Measurements from ENCODE around the gene GPR176. TPM values are rescaled to one million over a fixed set of nuclear protein-coding genes. Genes with fewer than 3 reads are reported as not detected.

GPR176 gene
- total RNA-seq, 4 donors from 2014 or later = 4.3 to 15.0 (median 7.9) TPM

GRCh38 chr15:39936681-39937080, 16.6 kb upstream of the GPR176 start:
- peaks cover 14 to 41% of the 10 kb centered on the region in 2 donors for H3K4me1 ChIP-seq
- TF ChIP-seq POLR2A (IDR thresholded peaks at IDR 0.05) = no peak
- TF ChIP-seq CTCF (IDR thresholded peaks at IDR 0.05) = no peak
- peaks cover 0 to 11% of the 10 kb centered on the region in 2 donors for H3K36me3 ChIP-seq
- H3K27me3 ChIP-seq = no peaks in the 10 kb centered on the region
- H3K4me3 ChIP-seq (replicated peaks in 1 of 3) = no peak overlapping the region
- no peak for DNase-seq
- intact Hi-C loops (cut with DNase I) = no loop called here
- WGBS, 2 donors = 63 to 74% methylated on average over 3 of the region's 3 CpGs
- H3K9me3 ChIP-seq = no peaks in the 10 kb centered on the region
- H3K27ac ChIP-seq = no peak overlapping the region

GRCh38 chr15:39936187-39936586, 16.1 kb upstream of the GPR176 start:
- no peak for DNase-seq
- Histone ChIP-seq H3K27me3 (no peaks in the 10 kb centered on the region), H3K4me1 (peaks cover 14 to 41% of the 10 kb centered on the region in 2 donors), H3K9me3 (no peaks in the 10 kb centered on the region), H3K4me3 (replicated peaks in 1 of 3) (no peak overlapping the region), H3K36me3 (peaks cover 0 to 11% of the 10 kb centered on the region in 2 donors), H3K27ac (no peak overlapping the region)
- intact Hi-C loops (cut with DNase I) = no loop called here
- WGBS, 2 donors = 91 to 95% methylated on average over 7 of the region's 7 CpGs
- TF ChIP-seq POLR2A (IDR thresholded peaks at IDR 0.05) (no peak), CTCF (IDR thresholded peaks at IDR 0.05) (no peak)

GRCh38 chr15:39935241-39935640, 15.2 kb upstream of the GPR176 start:
- peak; percentile 55 for DNase-seq
- intact Hi-C loops (cut with DNase I) = no loop called here
- WGBS, 2 donors = 70 to 71% methylated on average over 4 of the region's 4 CpGs
- Histone ChIP-seq H3K27me3 (no peaks in the 10 kb centered on the region), H3K27ac (no peak overlapping the region), H3K4me1 (peaks cover 14 to 41% of the 10 kb centered on the region in 2 donors), H3K36me3 (peaks cover 0 to 5% of the 10 kb centered on the region in 2 donors), H3K4me3 (replicated peaks in 1 of 3) (no peak overlapping the region), H3K9me3 (no peaks in the 10 kb centered on the region)
- TF ChIP-seq POLR2A (IDR thresholded peaks at IDR 0.05) (no peak), CTCF (IDR thresholded peaks at IDR 0.05) (no peak)

GRCh38 chr15:39934397-39935071, 14.5 kb upstream of the GPR176 start:
- H3K27me3 ChIP-seq = no peaks in the 10 kb centered on the region
- WGBS, 2 donors = 21 to 26% methylated on average over 12 to 13 of the region's 13 CpGs
- no peaks in the 10 kb centered on the region for H3K9me3 ChIP-seq
- intact Hi-C loops (cut with DNase I) = no loop called here
- peaks cover 14 to 36% of the 10 kb centered on the region in 2 donors for H3K4me1 ChIP-seq
- H3K4me3 ChIP-seq (replicated peaks in 1 of 3) = peak overlapping the region; percentile 52 to 76 (median 71)
- TF ChIP-seq POLR2A (IDR thresholded peaks at IDR 0.05) (no peak), CTCF (IDR thresholded peaks at IDR 0.05) (no peak)
- H3K36me3 ChIP-seq = no peaks in the 10 kb centered on the region
- H3K27ac ChIP-seq = peak overlapping the region; percentile 69 to 92 (median 91)
- no peak for DNase-seq

- intact Hi-C loops (cut with DNase I) = no loop called here
- 90 to 91% methylated on average over 3 of the region's 3 CpGs for WGBS, 2 donors
- H3K36me3 ChIP-seq = no peaks in the 10 kb centered on the region
- H3K4me3 ChIP-seq (replicated peaks in 1 of 3) = no peak overlapping the region
- no peak for DNase-seq
- no peaks in the 10 kb centered on the region for H3K27me3 ChIP-seq
- no peak overlapping the region for H3K27ac ChIP-seq
- TF ChIP-seq CTCF (IDR thresholded peaks at IDR 0.05) = no peak
- no peak for TF ChIP-seq POLR2A (IDR thresholded peaks at IDR 0.05)
- peaks cover 14 to 19% of the 10 kb centered on the region in 2 donors for H3K4me1 ChIP-seq
- H3K9me3 ChIP-seq = no peaks in the 10 kb centered on the region
Measured at GRCh38 chr15:39931615-39932014, 11.5 kb upstream of the GPR176 start.

All from thyroid gland (tissue), 4 donors.